ENCODE data around the gene SDK1.

- TF ChIP-seq POLR2A (IDR thresholded peaks at IDR 0.05; ENCODE audit: low read depth, low read length) (no peak), POLR2AphosphoS5 (IDR thresholded peaks at IDR 0.05; ENCODE audit: insufficient read depth, low read depth, low read length) (no peak), EZH2 (IDR thresholded peaks at IDR 0.05; ENCODE audit: borderline replicate concordance, low read depth, low read length, severe bottlenecking) (no peak), GATA2 (IDR thresholded peaks at IDR 0.05; ENCODE audit: insufficient read depth, insufficient read length, low read depth, low read length) (no peak), MYC (IDR thresholded peaks at IDR 0.05; ENCODE audit: low read depth, low read length) (no peak)
- TF ChIP-seq, protein P1, sequence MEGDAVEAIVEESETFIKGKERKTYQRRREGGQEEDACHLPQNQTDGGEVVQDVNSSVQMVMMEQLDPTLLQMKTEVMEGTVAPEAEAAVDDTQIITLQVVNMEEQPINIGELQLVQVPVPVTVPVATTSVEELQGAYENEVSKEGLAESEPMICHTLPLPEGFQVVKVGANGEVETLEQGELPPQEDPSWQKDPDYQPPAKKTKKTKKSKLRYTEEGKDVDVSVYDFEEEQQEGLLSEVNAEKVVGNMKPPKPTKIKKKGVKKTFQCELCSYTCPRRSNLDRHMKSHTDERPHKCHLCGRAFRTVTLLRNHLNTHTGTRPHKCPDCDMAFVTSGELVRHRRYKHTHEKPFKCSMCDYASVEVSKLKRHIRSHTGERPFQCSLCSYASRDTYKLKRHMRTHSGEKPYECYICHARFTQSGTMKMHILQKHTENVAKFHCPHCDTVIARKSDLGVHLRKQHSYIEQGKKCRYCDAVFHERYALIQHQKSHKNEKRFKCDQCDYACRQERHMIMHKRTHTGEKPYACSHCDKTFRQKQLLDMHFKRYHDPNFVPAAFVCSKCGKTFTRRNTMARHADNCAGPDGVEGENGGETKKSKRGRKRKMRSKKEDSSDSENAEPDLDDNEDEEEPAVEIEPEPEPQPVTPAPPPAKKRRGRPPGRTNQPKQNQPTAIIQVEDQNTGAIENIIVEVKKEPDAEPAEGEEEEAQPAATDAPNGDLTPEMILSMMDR (IDR thresholded peaks at IDR 0.05; ENCODE audit: extremely low read depth in 1 of 2, insufficient read depth in 1 of 2, low read depth in 1 of 2, low read length in 2 of 2), result no peak
- TF ChIP-seq, protein P2, sequence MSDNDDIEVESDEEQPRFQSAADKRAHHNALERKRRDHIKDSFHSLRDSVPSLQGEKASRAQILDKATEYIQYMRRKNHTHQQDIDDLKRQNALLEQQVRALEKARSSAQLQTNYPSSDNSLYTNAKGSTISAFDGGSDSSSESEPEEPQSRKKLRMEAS (IDR thresholded peaks at IDR 0.05; ENCODE audit: insufficient read depth, insufficient read length), result no peak
These were observed 728.9 kb downstream of the SDK1 start for GRCh38 chr7:4029941-4030340.

All from endothelial cell of umbilical vein (primary cell).